GM12878 (cell line): ENCODE results near the gene TCERG1L. TPM values are rescaled to one million over a fixed set of nuclear protein-coding genes. Genes with fewer than 3 reads are reported as not detected.

Source experiments
- ATAC-seq: fragments of 200-7000 bp; cut with Tn5 transposase; 3 replicates; pipeline ENCODE4 v1.9.1; 2020; ENCODE audit warnings: mild to moderate bottlenecking, moderate library complexity
- BruUV-seq: library from RNA; stranded (reverse); fragments of 400-500 nt; replicated peaks from 2 replicates; lab custom pipeline; 2021; lab: Mats Ljungman, UMichigan
- CTCF ChIA-PET: fragments of 300-600 bp; sonication (Branson Sonifier 250); formaldehyde crosslinking; extraction: SDS; loops from one replicate; lab custom pipeline; 2021; ENCODE audit warnings: inconsistent platforms; lab: Yijun Ruan, JAX
- POLR2A ChIA-PET: fragments of 350-600 bp; formaldehyde crosslinking; extraction: SDS; loops from one replicate; lab custom pipeline; 2021; ENCODE audit warnings: inconsistent platforms; lab: Charles Lee
- RAD21 ChIA-PET: fragments of 300-600 bp; sonication (Branson Sonifier 250); formaldehyde crosslinking; loops from one replicate; lab custom pipeline; 2023; ENCODE audit warnings: antibody characterized with exemption; ENCODE audit not compliant: unreplicated experiment; lab: Charles Lee
- SMC1A ChIA-PET: fragments of 300-600 bp; sonication (Branson Sonifier 250); formaldehyde crosslinking; loops from one replicate; lab custom pipeline; 2023; ENCODE audit not compliant: unreplicated experiment, uncharacterized antibody; lab: Charles Lee
- DNase-seq: peaks from one replicate; pipeline ENCODE4 v3.0.0-alpha.2; 2011; ENCODE audit warnings: low read depth, low spot score
- FAIRE-seq: peaks from 3 replicates; lab custom pipeline; 2011; peaks lifted over from hg19 to GRCh38; lab: Jason Lieb, UNC
- H2AFZ ChIP-seq: 2 replicates; pipeline ENCODE4 v1.6.0; 2011; ENCODE audit warnings: low read depth, low read length, control low read depth; ENCODE audit not compliant: control insufficient read depth
- H3K27ac ChIP-seq: 2 replicates; pipeline ENCODE4 v1.5.1; 2011; ENCODE audit warnings: control low read depth; ENCODE audit not compliant: control insufficient read depth, insufficient read depth
- H3K27me3 ChIP-seq, 2 experiments: replicated peaks in 1 of 2; 2 replicates each; pipeline versions ENCODE4 v1.6.0 to v1.6.1; 2011; ENCODE audit warnings: low read length in 1 of 2; ENCODE audit not compliant: control insufficient read depth in 2 of 2, insufficient read depth in 2 of 2
- H3K36me3 ChIP-seq, 2 experiments: 2 replicates each; pipeline ENCODE4 v1.5.1; 2011; ENCODE audit warnings: low read length in 1 of 2; ENCODE audit not compliant: control insufficient read depth in 2 of 2, insufficient read depth in 2 of 2
- H3K4me1 ChIP-seq: 2 replicates; pipeline ENCODE4 v1.6.1; 2011; ENCODE audit warnings: mild to moderate bottlenecking, low read length, moderate library complexity, mixed read lengths; ENCODE audit not compliant: control insufficient read depth, insufficient read depth
- H3K4me2 ChIP-seq: 2 replicates; pipeline ENCODE4 v1.6.0; 2011; ENCODE audit warnings: control low read depth; ENCODE audit not compliant: control insufficient read depth, insufficient read depth
- H3K4me3 ChIP-seq: fragments of 200-600 bp; sonication (generic); 2 replicates; pipeline ENCODE4 v1.5.1; 2016
- H3K79me2 ChIP-seq: 2 replicates; pipeline ENCODE4 v1.6.0; 2011; ENCODE audit warnings: low read length; ENCODE audit not compliant: control insufficient read depth, insufficient read depth
- H3K9ac ChIP-seq: 2 replicates; pipeline ENCODE4 v1.8.0; 2011; ENCODE audit warnings: low read length, control low read depth, mixed read lengths; ENCODE audit not compliant: control insufficient read depth, insufficient read depth
- H3K9me3 ChIP-seq: replicated peaks from 3 replicates; pipeline ENCODE4 v1.5.1; 2011; ENCODE audit warnings: mild to moderate bottlenecking, low read length; ENCODE audit not compliant: control insufficient read depth, insufficient read depth
- H4K20me1 ChIP-seq: 2 replicates; pipeline ENCODE4 v1.6.0; 2011; ENCODE audit not compliant: control insufficient read depth, insufficient read depth
- BCL11A ChIP-seq: IDR thresholded peaks from 2 replicates; pipeline ENCODE4 v1.6.1; 2011; ENCODE audit warnings: low read depth, low read length
- BRCA1 ChIP-seq: IDR thresholded peaks from 2 replicates; pipeline ENCODE4 v1.6.1; 2011; ENCODE audit warnings: low read depth, low read length, improper control_type of control experiment
- CREB1 ChIP-seq: IDR thresholded peaks from 2 replicates; pipeline ENCODE4 v1.6.1; 2012; ENCODE audit warnings: low read depth, mild to moderate bottlenecking, inconsistent platforms
- DPF2 ChIP-seq: fragments of 450-650 bp; IDR thresholded peaks from 2 replicates; pipeline ENCODE4 v1.6.1; 2017; ENCODE audit warnings: mild to moderate bottlenecking
- E2F8 ChIP-seq: fragments of 450-650 bp; IDR thresholded peaks from 2 replicates; pipeline ENCODE4 v1.6.1; 2018; ENCODE audit warnings: mild to moderate bottlenecking, low read depth, moderate library complexity; ENCODE audit not compliant: partially characterized antibody
- MEF2A ChIP-seq: IDR thresholded peaks from 2 replicates; pipeline ENCODE4 v1.6.1; 2011; ENCODE audit warnings: low read depth, mild to moderate bottlenecking, low read length, moderate library complexity; ENCODE audit not compliant: insufficient read depth
- RAD51 ChIP-seq: fragments of 450-650 bp; IDR thresholded peaks from 2 replicates; pipeline ENCODE4 v1.6.1; 2016; ENCODE audit warnings: moderate library complexity, mild to moderate bottlenecking, inconsistent platforms
- RELA ChIP-seq: fragments of 450-650 bp; IDR thresholded peaks from 2 replicates; pipeline ENCODE4 v1.8.0; 2014; ENCODE audit warnings: borderline replicate concordance; ENCODE audit not compliant: partially characterized antibody
- RELB ChIP-seq: fragments of 450-650 bp; IDR thresholded peaks from 2 replicates; pipeline ENCODE4 v1.6.1; 2017; ENCODE audit warnings: low read depth, mild to moderate bottlenecking, moderate library complexity
- USF2 ChIP-seq: IDR thresholded peaks from 2 replicates; pipeline ENCODE4 v1.6.1; 2011; ENCODE audit warnings: low read depth, low read length, improper control_type of control experiment, borderline replicate concordance
- YBX1 ChIP-seq: fragments of 450-650 bp; IDR thresholded peaks from 2 replicates; pipeline ENCODE4 v1.6.1; 2016; ENCODE audit warnings: antibody characterized with exemption
- WGBS: methylation state at CpG from one replicate; pipeline ENCODE4 v1.1.6; 2016; ENCODE audit warnings: low lambda C conversion rate; ENCODE audit not compliant: insufficient replicate concordance, insufficient coverage; ENCODE audit errors: missing lambda C conversion rate; 5-methylcytosine and 5-hydroxymethylcytosine counted together
- in situ Hi-C: fragments of 300-500 bp; cut with MboI; formaldehyde crosslinking; loops from 9 replicates; pipeline ENCODE4 v1.14.3; 2018; ENCODE audit warnings: mixed read lengths
- intact Hi-C: fragments of 100-400 bp; cut with micrococcal nuclease; formaldehyde crosslinking; loops from one replicate; pipeline ENCODE4 v1.14.2; 2022; ENCODE audit not compliant: unreplicated experiment
- polyA plus RNA-seq, 11 experiments: library from polyadenylated mRNA; depleted of rRNA in 4 of 11; unstranded in 6 of 11; stranded (reverse) in 5 of 11; fragments of >200 nt; fragmentation: Nextera tagmentation in 4 of 11; fragmentation: Illumina TruSeq in 1 of 11; extraction: Ambion mirVana in 4 of 11; extraction: Trizol in 1 of 11; gene quantifications; 1 replicate in 1 of 11; 2 replicates in 10 of 11; pipeline versions ENCODE4 v1.2.1 to v1.2.3, GENCODE V29; 2011 to 2016; ENCODE audit warnings: inconsistent platforms in 2 of 11, missing spikeins in 2 of 11, low read depth in 1 of 11
- total RNA-seq, 4 experiments: library from RNA; depleted of rRNA in 3 of 4; stranded (reverse); fragments of >200 nt in 3 of 4; fragmentation: Illumina TruSeq in 1 of 4; extraction: Trizol in 1 of 4; gene quantifications; 2 replicates each; pipeline versions ENCODE4 v1.2.1 to v1.2.3, GENCODE V29; 2013 to 2021

TCERG1L gene
- total and polyA plus RNA-seq, 10 of the 15 experiments (the other 5 are each of a cell fraction or from before 2014, with no cell fraction given), result not detected

GRCh38 chr10:131258256-131258655 is 53.3 kb downstream of the TCERG1L start:
- Histone ChIP-seq H3K27me3 (no peaks in the 10 kb centered on the region), H3K9me3 (no peaks in the 10 kb centered on the region), H3K9ac (no peak overlapping the region), H2AFZ (no peak overlapping the region), H3K27ac (no peak overlapping the region), H3K79me2 (no peaks in the 10 kb centered on the region), H3K4me2 (no peak overlapping the region), H3K36me3 (no peaks in the 10 kb centered on the region), H4K20me1 (no peaks in the 10 kb centered on the region), H3K4me3 (no peak overlapping the region), H3K4me1 (no peaks in the 10 kb centered on the region)
- CTCF ChIA-PET, result no interaction called here
- DNase-seq (no peak), ATAC-seq (no peak), FAIRE-seq (no peak)
- in situ Hi-C loops (no loop called here), intact Hi-C loops (no loop called here)
- SMC1A ChIA-PET, result no interaction called here
- POLR2A ChIA-PET, result no interaction called here
- WGBS, result 9% methylated on average over 9 of the region's 9 CpGs
- TF ChIP-seq YBX1 (no peak), E2F8 (no peak), USF2 (no peak), BRCA1 (no peak)
- no TSS peak for BruUV-seq
- RAD21 ChIA-PET, result no interaction called here

- Histone ChIP-seq H3K4me1 (no peaks in the 10 kb centered on the region), H3K9me3 (no peaks in the 10 kb centered on the region), H3K9ac (no peak overlapping the region), H3K79me2 (no peaks in the 10 kb centered on the region), H2AFZ (no peak overlapping the region), H4K20me1 (no peaks in the 10 kb centered on the region), H3K27me3 (no peaks in the 10 kb centered on the region), H3K27ac (no peak overlapping the region), H3K4me3 (no peak overlapping the region), H3K4me2 (no peak overlapping the region), H3K36me3 (no peaks in the 10 kb centered on the region)
- FAIRE-seq (no peak), DNase-seq (no peak), ATAC-seq (no peak)
- WGBS, result 15% methylated on average over 11 of the region's 11 CpGs
- ChIA-PET CTCF (no interaction called here), RAD21 (no interaction called here), SMC1A (no interaction called here), POLR2A (no interaction called here)
- no TSS peak for BruUV-seq
- intact Hi-C loops (no loop called here), in situ Hi-C loops (no loop called here)
- no peak for TF ChIP-seq BCL11A
- no peak for TF ChIP-seq RELB
- TF ChIP-seq DPF2, result no peak
- TF ChIP-seq MEF2A, result no peak
- no peak for TF ChIP-seq RAD51
- TF ChIP-seq CREB1, result no peak
- no peak for TF ChIP-seq RELA
These were observed 54.5 kb downstream of the TCERG1L start for GRCh38 chr10:131257027-131257426.
